Measurements from ENCODE around the gene FGFR1OP2.
A peak's percentile ranks its signal among the peaks of the same experiment; 100 is the strongest.

FGFR1OP2 gene

DNA sequence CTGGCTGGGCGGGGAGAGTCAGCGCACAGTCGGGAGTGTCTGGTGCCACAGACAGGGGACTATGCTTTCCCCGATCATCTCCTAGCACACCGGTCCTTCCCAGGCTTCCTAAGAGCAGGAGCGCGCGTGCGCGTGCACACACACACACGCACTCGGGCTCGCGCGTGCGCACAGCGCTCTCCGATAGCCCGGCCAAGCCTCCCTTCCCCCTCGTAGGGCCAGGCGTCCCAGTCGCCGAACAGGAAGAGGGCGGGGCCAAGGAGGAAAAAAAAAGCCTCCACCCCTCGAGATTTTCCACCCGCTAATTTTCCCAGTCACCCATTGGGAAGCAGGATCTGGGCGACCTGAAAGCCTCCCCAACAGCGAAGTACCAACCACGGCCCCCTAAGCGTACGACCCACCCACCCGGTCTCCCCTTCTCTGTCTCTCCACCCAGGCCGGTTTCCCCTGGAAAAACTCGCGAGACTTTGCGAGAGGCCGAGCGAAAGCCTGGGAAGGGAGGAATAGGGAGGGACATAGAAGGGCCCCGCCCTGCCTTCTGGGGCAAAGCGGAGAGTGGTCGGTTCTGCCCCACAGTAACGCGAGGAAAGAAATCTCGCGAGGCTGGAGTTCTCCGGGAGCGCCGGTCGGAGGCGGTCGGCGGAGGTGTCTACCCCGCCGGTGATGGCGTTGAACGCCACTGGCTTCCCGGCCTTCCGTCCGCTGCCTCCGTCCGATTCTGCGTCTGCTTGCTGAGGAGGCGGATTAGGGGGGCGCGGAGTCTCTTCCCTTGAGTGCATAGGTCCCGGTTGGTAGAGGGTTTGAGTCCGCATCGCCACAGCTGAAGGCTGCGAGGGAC lies at the start of gene FGFR1OP2, which contains the start of gene INTS13 (continued):
- TF ChIP-seq, protein P1, sequence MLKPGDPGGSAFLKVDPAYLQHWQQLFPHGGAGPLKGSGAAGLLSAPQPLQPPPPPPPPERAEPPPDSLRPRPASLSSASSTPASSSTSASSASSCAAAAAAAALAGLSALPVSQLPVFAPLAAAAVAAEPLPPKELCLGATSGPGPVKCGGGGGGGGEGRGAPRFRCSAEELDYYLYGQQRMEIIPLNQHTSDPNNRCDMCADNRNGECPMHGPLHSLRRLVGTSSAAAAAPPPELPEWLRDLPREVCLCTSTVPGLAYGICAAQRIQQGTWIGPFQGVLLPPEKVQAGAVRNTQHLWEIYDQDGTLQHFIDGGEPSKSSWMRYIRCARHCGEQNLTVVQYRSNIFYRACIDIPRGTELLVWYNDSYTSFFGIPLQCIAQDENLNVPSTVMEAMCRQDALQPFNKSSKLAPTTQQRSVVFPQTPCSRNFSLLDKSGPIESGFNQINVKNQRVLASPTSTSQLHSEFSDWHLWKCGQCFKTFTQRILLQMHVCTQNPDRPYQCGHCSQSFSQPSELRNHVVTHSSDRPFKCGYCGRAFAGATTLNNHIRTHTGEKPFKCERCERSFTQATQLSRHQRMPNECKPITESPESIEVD (tag by site-specific recombination; IDR thresholded peaks at IDR 0.05): no peak
- no peak for TF ChIP-seq ZNF23 (tag by site-specific recombination; IDR thresholded peaks at IDR 0.05; ENCODE audit: borderline replicate concordance)
- no peak for TF ChIP-seq HOXD13 (CRISPR knock-in tag; IDR thresholded peaks at IDR 0.05; ENCODE audit: borderline replicate concordance)
- TF ChIP-seq, protein P2, sequence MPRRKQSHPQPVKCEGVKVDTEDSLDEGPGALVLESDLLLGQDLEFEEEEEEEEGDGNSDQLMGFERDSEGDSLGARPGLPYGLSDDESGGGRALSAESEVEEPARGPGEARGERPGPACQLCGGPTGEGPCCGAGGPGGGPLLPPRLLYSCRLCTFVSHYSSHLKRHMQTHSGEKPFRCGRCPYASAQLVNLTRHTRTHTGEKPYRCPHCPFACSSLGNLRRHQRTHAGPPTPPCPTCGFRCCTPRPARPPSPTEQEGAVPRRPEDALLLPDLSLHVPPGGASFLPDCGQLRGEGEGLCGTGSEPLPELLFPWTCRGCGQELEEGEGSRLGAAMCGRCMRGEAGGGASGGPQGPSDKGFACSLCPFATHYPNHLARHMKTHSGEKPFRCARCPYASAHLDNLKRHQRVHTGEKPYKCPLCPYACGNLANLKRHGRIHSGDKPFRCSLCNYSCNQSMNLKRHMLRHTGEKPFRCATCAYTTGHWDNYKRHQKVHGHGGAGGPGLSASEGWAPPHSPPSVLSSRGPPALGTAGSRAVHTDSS (tag by site-specific recombination; IDR thresholded peaks at IDR 0.05): no peak
- peak; percentile 91 for TF ChIP-seq ZNF366 (tag by site-specific recombination; conservative IDR thresholded peaks at IDR 0.05)
- TF ChIP-seq, protein P3, sequence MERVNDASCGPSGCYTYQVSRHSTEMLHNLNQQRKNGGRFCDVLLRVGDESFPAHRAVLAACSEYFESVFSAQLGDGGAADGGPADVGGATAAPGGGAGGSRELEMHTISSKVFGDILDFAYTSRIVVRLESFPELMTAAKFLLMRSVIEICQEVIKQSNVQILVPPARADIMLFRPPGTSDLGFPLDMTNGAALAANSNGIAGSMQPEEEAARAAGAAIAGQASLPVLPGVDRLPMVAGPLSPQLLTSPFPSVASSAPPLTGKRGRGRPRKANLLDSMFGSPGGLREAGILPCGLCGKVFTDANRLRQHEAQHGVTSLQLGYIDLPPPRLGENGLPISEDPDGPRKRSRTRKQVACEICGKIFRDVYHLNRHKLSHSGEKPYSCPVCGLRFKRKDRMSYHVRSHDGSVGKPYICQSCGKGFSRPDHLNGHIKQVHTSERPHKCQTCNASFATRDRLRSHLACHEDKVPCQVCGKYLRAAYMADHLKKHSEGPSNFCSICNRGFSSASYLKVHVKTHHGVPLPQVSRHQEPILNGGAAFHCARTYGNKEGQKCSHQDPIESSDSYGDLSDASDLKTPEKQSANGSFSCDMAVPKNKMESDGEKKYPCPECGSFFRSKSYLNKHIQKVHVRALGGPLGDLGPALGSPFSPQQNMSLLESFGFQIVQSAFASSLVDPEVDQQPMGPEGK (tag by site-specific recombination; IDR thresholded peaks at IDR 0.05): peak; percentile 86
- no peak for TF ChIP-seq SCRT1 (tag by site-specific recombination; IDR thresholded peaks at IDR 0.05; ENCODE audit: borderline replicate concordance)
- peak; percentile 59; the same call in 1 of the 2 replicates for TF ChIP-seq ZNF629 (tag by site-specific recombination; IDR thresholded peaks at IDR 0.05)
- TF ChIP-seq ZBTB20 (tag by site-specific recombination; IDR thresholded peaks at IDR 0.05): no peak
- no peak for TF ChIP-seq ZNF654 (tag by site-specific recombination; IDR thresholded peaks at IDR 0.05; ENCODE audit: low read depth)
- TF ChIP-seq ZNF311 (tag by site-specific recombination; IDR thresholded peaks at IDR 0.05; ENCODE audit: borderline replicate concordance): no peak
- TF ChIP-seq ZNF292 (tag by site-specific recombination; IDR thresholded peaks at IDR 0.05; ENCODE audit: borderline replicate concordance, low read depth): no peak
- no peak for TF ChIP-seq ZNF266 (tag by site-specific recombination; IDR thresholded peaks at IDR 0.05; ENCODE audit: low read depth)
- peak; percentile 84 for TF ChIP-seq ZXDB (tag by site-specific recombination; IDR thresholded peaks at IDR 0.05)
- TF ChIP-seq, protein P4, sequence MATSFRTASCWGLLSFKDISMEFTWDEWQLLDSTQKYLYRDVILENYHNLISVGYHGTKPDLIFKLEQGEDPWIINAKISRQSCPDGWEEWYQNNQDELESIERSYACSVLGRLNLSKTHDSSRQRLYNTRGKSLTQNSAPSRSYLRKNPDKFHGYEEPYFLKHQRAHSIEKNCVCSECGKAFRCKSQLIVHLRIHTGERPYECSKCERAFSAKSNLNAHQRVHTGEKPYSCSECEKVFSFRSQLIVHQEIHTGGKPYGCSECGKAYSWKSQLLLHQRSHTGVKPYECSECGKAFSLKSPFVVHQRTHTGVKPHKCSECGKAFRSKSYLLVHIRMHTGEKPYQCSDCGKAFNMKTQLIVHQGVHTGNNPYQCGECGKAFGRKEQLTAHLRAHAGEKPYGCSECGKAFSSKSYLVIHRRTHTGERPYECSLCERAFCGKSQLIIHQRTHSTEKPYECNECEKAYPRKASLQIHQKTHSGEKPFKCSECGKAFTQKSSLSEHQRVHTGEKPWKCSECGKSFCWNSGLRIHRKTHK (tag by site-specific recombination; IDR thresholded peaks at IDR 0.05): no peak

DNA sequence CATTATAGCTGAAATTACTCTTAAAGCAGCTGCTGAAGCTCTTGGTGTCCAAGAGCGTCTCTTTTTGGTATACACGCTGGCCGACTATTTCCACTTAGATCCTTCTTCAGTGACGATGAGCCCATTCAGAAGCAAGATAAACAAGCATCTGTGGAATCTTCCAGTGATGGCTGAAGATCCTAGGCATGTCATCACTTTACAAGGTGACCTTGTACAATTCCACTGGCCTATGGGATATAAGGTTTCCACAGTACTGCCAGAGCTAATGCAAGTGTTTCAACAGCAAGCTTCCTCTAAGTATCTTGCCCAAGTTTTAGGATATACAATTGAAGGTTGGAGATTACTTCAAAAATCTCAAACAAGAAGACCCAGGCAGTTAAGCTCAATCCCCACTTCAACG lies 47.5 kb upstream of the FGFR1OP2 start:
- H3K4me3 ChIP-seq (ENCODE audit: low read depth, low read length): no peak overlapping the region
- H3K4me1 ChIP-seq (ENCODE audit: control insufficient read depth, insufficient read depth, low read length): no peaks in the 10 kb centered on the region
- no peak for TF ChIP-seq OSR2 (tag by site-specific recombination; IDR thresholded peaks at IDR 0.05)
- TF ChIP-seq ZNF239 (tag by site-specific recombination; IDR thresholded peaks at IDR 0.05): no peak
- TF ChIP-seq WT1 (tag by site-specific recombination; IDR thresholded peaks at IDR 0.05): no peak
- ChIA-PET POLR2A (no interaction called here), CTCF (interaction anchor here (0.5 to 1.2 kb wide), 4 partner anchors 8 to 360 kb away, joined by 3 to 4 read pairs (median 3); no protein-coding TSS in a partner anchor)
- H3K27ac ChIP-seq (ENCODE audit: extremely low read depth, low read depth, low read length): no peak overlapping the region
- no peaks in the 10 kb centered on the region for H3K9me3 ChIP-seq (ENCODE audit: control insufficient read depth, insufficient read depth, low read depth, low read length)
- H3K36me3 ChIP-seq (ENCODE audit: control insufficient read depth in 2 of 2, insufficient read depth in 1 of 2, low read length in 2 of 2): no peaks in the 10 kb centered on the region; a peak in 1 of 3 replicates
